ENCODE results near the gene VEGFA.

The VEGFA gene

DNA sequence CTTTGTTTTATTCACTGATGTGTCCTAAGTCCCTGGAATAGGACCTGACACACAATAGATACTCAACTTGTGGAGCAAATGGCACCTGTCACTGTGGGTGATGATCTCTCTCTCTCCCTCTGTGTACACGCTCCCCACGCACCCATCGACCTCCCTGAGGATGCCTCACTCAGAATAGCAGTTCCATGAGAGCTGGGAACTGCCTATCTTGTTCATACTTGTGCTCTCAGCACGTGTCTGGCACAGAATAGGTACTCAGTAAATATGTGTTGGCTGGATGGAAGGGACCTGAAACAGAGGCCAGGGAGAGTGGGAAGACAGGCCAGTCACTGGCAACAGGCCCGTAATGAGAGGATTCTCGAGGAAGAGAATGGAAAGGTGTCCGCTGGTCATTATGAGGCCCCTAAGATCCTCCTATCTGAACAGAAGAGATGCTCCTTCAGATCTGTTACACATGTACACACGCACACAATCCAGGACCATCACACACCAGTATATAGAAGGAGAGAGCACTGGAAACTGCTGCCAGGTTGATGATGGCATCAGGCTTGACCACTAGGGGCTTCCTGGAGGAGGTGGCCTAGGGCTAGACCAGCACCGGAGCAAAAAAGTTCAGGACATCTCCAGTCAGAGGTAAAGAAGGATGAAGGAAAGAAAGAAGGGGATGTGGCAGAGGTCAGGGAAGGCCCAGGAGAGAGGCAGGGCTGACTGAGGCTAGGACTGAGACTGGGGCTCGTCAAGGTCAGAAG lies 30.9 kb downstream of the VEGFA start:
- in situ Hi-C loops (cut with MboI; ENCODE audit: low sequenced_read_pairs), result no loop called here

DNA sequence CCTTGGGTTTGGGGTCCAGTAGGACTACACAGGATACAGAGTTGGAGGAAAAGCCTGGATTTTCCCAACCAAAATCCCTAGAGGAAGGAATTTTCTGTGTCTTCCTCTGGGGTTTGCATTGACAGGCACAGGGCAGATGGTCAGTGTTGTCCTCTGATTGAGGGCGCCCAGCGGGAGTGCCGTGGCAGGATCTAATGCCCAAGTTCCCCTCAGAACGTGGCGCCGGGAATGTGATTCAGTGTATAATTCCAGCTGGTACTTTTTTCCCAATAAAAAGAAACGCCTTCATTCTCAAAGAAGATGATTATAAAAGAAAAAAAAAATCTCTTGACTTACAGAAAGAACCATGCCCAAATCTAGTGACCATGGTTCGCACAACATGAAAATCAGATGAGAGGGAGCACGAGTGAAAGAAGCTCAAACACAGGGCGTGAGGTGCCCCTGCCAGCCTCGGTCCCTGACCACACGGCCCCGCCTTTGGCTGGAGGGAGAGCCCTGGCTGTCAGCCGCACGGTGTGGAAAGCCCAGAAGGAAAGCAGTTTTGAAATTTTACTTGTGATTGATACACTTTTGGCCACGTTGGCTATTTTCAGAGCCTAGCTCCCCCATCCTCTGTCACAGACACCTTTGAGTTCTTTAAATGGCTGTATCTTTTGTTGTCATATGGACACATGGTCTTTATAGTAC lies 31.6 kb downstream of the VEGFA start:
- in situ Hi-C loops (cut with MboI; ENCODE audit: low sequenced_read_pairs), result no loop called here

DNA sequence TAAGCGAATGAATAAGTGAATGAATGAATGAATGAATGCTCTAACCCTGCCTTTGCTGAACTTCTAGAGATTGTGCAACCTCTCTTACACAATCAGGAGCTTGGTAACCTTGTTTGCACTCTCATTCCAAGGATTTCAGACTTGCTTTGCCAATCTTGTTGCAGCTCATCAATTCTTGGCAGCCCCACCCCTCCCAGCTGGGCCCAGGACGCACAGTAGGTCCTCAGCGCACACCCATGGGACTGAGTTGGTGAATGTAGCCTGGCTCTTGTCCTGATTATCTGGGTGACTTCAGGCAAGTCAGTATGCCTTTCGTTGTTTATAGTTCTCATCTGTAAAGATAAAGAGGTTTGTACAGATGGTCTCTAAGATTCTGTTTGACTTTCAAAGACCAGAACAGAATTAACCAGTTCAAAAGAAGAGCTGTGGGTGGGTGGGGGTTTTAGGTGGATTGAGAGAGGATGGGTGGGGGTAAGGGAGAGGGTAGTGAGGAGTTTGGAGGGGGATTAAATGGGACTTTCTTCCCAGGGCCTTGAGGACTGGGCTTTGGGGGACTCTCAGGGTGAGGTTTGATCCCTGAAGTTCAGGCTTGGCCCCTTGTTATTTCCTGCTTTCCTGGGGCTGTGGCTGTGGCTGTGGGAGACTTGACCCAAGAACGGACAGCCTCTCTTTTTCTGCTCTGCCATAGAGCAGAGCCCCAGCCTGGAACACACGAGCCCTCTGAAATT lies 33.2 kb downstream of the VEGFA start:
- in situ Hi-C loops (cut with MboI; ENCODE audit: low sequenced_read_pairs), result no loop called here

DNA sequence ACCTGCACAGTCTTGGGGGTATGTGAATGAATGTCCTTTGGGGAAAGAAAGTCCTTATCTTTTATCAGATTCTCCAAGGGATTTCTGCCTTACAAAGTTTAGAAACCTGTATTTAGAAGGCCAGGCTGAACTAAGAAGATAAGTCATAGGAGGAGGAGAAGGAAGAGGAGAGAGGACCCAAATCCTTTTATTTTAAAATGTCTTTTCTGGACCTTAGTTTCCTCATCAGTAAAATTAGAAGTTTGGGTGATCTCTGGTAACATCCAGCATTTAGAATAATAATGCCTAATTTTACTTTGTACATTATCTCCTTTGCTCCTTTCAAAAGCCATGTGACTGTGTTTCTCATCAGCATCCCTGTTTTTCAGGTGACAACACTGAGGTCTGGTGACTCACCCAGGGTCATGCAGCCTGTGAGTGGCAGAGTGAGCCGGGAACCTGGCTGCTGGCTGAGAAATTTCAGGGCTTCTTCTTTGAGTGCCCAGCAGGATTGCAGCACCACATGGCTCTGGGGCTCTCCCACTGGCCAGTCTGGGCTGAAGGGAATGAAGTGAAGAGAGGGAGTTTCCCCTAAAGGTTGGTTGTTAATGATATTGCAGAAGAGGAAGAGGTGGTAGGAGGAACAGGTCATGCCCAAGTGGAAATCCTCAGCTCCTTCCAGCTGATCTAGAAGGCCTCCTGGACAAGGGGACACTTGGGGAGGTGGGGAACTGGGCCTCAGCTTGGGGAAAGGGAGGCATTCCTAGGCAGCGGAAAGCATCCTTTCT lies 34.0 kb downstream of the VEGFA start:
- in situ Hi-C loops (cut with MboI; ENCODE audit: low sequenced_read_pairs), result no loop called here

DNA sequence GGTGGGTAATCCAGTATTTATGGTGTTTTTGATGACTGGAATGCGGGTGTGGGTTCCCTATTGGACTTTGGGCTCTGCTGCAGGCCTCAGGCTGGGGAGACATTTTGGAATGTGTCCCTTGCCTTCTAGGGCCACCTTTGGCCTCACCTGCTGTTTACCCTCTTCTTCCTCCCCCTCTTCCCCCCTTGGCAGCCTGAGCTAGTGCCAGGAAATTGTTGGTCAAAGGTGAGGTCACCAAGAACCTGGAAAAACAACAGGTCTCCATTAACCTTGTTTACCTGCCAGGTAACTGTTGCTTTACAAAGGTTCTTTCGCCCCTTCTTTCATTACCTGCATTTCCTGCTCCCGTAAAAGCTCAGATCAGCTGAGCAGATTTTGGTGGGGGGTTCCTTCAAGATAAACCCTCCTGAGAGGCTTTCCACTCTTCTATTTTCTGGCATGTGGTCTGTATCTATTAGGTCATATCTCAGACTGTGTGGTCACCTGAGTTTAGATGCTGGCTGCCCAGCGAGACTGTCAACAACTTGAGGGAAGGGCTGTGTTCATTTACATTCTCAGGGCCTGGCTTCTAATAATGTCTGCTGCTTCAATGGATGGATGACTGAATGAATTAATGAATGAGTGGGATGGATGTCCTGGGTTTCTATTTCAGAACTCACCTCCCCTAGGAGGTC lies 34.7 kb downstream of the VEGFA start:
- in situ Hi-C loops (cut with MboI; ENCODE audit: low sequenced_read_pairs), result no loop called here

DNA sequence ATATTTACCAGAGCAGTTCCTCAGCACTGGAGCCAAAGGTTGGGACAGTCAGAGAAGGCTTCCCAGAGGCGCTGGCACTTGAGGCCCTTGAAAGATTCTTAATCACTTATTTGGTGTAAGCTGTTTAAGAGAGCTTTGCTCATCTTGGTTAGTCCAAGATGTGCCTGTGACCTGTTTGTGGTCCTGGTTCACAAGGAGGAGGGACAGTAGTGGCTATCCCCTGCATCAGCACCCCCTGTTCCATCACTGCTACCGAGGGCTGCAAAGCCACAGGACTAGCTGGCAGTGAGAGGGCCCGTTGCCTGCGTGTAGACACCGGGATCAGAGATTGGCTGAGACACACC lies 35.7 kb downstream of the VEGFA start:
- in situ Hi-C loops (cut with MboI; ENCODE audit: low sequenced_read_pairs), result no loop called here

DNA sequence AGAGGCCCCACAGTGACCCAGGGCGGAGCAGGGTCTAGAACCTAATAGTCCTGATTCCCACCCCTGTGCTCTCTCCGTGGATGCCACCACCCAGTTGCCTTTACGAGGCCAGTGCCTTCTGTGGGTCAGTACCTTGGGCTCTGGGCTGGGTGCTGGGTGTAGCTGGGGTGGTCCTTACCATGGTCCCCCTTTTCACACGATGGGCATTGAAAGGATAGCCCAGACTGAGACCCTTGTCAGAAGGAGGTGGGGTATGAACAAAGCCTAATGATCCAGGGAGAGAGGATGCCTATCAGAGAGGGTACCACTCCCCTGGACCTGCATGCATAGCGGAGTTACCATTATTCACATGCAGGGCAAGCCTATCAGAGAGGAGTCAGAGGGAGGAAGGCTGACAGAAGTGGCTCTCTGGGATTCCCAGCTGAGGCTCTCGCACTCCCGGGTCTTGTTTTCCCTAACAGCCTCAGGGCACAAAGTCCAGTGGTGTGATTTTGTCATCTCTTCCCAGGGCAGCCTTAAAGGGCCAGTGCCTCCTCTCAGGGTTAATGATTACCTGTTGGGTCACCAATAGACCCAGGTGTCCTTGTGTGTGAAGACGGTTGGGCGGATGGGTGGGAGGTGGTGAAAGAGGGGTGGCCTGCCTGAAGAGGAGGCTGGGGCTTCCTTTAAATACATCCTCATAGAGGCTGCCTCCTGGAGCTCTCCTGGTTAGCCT lies 36.2 kb downstream of the VEGFA start:
- in situ Hi-C loops (cut with MboI; ENCODE audit: low sequenced_read_pairs), result no loop called here

DNA sequence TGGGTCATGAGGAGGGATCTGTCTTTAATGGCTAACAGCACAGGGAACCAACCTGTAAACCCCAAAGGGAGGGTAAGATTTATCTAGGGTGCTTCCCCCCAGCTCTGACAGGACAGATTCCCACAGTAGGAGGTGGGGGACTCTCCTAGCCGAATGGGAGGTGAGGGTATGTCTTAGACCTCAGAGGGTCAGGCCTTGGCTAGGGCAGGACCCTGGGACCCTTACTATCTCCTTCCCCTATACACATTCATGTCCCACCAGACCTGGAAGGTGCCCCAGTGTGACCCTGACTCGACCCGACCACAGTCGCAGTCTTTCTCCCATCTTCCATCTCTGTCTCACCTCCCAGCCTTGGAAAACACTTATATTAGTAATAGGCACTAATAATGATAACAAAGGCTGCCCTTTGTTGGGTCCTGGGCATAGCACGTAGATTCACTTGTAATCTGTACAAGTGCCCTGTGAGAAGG lies 36.8 kb downstream of the VEGFA start:
- in situ Hi-C loops (cut with MboI; ENCODE audit: low sequenced_read_pairs), result no loop called here

DNA sequence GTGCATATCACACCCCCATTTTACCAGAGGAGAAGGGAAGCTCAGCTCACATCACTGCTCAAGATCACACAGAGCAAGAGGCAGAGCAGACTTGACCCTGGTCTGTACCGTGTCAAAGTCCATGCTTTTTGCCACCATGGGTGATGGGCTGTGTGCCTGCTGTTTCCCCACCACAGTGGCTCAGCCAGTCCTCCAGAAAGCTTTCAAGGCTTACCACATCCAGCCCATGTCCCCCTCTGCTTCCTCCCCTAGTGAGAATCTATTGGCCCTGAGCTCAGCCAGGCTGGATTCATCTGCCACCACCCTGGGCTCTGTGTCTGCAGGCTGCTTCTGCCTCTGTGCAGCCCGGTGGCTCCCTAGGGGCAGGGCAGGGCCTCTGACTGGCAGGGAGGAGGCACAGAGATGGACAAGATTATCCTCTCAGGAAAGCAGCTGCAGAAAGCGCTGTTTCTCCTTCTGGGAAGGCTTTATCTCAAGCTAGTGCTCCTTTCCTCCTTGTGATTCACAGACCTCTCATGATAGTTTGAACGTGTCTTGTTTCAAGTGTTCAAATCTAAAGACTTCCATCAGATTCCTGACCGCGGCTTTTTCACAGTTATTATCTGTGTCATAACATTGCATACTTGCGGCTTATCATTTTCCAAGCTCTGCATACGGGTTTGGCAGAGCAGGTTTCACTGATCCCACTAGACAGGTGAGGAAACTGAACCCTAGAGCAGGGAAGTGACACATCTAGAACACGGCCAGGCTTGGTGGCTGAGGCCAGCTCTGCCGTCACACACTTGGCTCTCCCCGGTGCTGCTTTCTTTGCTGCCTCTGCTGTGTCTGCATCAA lies 37.4 kb downstream of the VEGFA start:
- in situ Hi-C loops (cut with MboI; ENCODE audit: low sequenced_read_pairs), result no loop called here

DNA sequence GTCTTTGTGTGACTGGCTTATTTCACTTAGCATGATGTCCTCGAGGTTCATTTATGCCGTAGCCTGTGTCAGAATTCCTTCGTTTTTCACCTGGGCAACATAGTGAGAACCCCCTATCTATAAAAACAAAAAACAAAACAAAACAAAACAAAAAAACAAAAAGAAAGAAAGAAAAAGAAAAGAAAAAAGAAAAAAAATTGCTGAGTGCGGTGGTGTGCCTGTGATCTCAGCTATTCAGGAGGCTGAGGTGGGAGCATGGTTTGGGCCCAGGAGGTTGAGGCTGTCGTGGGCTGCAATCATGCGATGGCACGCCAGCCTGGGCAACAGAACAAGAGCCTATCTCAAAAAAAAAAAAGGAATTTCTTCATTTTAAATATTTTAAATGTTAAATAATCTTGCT lies 38.4 kb downstream of the VEGFA start:
- in situ Hi-C loops (cut with MboI; ENCODE audit: low sequenced_read_pairs), result no loop called here

DNA sequence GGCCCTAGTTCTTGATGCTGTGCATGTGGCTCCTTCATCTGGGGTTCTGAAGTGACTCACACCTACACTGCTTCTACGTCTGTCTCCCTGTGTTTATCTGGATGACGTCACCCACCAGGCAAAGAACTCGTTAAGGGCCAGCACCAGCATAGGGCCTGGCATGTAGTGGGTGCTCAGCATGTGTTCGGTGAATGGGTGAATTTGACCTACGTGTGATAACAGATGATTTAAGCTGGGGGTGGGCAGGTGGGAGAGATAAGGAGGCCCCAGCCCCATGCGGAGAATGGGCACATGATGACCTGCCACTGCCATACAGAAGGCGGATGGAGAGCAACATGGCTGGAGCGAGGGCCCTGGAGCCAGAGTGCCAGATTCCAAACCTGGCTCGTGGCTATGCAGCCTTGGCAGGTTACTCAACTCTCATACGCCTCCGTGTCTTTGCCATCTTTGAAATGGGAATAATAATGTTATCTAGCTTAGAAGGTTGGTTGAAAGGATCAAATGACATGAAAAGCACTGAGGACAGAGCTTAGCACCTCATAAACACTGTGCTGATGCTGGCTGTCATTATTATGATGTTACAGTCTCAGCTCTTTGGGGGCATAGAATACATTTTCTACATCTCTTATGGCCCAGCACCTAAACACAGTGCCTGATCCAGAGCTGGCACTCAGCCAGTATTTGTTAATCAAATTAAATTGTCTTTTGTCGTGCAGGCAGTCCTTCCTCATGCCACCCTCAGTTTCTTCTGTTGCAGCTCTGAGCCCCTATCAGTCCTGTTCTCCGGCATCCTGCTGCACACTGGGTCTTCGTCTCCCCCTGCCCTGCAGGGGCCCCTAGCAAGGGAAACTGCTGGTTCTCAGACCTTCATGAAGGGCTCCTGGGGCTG lies 39.6 kb downstream of the VEGFA start:
- in situ Hi-C loops (cut with MboI; ENCODE audit: low sequenced_read_pairs), result no loop called here

DNA sequence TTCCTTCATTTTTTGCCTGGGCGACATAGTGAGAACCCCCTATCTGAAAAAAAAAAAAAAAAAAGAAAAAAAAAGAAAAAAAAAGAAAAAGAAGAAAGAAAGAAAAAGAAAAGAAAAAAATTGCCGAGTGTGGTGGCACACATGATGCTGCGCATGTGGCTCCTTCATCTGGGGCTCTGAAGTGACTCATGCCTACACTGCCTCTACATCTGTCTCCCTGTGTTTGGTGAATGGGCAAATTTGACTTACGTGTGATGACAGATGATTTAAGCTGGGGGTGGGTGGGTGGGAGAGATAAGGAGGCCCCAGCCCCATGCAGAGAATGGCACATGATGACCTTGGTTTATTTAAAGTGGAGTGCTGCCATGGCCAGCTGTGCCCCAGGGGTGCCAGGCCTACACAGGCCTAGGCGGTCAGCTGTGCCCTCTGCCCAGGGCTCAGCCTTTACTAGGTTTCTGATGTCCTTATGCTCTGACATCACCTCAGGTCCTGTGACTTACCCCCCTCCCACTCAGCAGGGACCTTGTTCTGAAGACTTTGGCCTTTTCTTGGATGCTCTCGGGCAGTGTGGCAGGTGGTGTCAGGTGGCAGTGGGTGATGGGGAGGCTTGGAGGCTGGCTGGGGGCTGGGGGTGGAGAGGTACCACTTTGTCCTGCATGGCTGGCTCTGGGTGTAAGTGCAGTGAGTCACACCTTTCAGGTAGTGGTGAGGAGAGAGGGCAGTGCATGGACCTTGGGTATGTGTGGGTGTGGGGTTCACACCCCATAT lies 41.1 kb downstream of the VEGFA start:
- in situ Hi-C loops (cut with MboI; ENCODE audit: low sequenced_read_pairs), result no loop called here

DNA sequence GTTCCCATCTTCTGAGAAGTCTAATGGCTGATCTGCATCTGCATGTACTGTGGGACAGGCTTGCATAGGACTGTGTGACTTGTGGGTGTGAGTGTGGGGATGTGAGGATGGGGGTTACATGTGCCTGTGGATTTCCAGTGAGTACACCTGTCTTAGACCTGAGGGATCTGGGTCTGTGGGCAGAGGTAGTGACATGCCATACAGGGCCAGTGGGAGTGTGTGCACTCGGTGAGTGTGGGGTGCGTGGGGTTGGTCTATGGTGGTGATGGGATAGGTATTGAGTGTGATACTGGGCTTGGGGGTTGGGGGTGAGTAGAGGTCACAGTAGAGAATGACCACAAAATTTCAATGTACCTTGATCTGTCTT lies 41.7 kb downstream of the VEGFA start:
- in situ Hi-C loops (cut with MboI; ENCODE audit: low sequenced_read_pairs), result no loop called here

DNA sequence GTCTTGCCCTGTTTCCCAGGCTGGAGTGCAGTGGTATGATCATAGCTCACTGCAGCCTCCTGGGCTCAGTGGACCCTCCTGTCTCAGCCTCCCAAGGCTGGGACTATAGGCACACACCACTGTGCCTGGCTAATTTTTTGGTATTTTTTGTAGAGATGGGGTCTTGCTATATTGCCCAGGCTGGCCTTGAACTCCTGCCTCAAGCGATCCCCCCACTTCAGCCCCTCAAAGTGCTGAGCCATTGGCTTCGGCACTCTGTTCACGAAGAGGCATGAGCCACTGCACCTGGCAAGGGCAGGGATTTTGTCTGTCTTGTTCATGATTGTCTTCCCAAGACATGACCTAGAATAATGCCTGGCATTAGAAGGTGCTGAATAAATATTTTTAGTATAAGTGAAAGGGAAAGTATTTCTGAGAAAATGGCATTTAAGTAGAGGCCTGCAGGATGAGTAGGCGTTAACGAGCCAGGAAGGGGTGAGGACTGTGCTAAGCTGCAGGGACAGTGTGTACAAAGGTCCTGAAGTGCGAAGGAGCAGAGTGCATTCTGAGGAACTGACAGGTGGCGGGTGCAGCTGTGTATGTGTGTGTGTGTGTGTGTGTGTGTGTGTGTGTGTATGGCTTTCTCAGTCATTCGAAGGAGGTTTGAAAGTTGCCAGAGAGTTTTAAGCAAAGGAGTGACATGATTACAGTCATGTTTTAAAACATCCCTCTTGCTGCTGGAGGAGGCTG lies 43.0 kb downstream of the VEGFA start:
- in situ Hi-C loops (cut with MboI; ENCODE audit: low sequenced_read_pairs), result no loop called here

DNA sequence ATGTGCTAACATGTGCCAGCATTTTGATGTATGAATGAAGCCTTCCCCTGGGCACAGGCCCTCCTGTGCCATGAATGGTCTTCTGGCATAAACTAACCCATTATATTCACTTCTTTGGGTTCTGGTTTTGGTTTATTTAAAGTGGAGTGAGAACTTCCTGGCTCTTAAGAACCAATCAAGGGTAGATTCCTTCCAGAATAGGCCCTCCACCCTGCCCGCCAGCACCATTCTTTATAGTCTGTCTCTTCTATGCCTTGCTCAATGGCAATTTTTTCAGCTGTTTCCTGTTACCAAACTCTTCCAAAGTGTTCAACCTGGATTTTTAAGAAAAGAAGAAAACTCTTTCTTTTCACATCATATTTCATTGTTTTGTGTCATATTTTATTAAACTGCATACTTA lies 44.1 kb downstream of the VEGFA start:
- in situ Hi-C loops (cut with MboI; ENCODE audit: low sequenced_read_pairs), result no loop called here

DNA sequence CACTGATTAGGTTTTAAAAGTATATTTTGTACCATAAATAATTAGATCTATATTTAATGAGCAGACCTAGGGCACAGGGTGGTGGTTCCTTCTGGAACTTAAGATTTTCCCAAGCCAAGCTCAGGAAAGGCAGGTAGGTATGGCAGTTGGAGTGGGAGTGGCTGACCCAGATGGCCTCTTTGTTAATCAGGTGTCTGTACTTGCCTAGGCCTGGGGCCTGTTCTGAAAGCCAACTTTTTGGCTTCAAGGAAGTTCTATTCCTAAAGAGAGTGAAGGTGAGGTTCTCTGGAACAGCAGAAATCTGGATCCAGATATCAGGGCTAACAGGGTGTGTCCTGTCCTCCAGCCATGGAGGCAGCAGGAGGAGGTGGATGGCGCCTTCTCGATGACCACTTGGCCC lies 44.9 kb downstream of the VEGFA start:
- in situ Hi-C loops (cut with MboI; ENCODE audit: low sequenced_read_pairs), result no loop called here

DNA sequence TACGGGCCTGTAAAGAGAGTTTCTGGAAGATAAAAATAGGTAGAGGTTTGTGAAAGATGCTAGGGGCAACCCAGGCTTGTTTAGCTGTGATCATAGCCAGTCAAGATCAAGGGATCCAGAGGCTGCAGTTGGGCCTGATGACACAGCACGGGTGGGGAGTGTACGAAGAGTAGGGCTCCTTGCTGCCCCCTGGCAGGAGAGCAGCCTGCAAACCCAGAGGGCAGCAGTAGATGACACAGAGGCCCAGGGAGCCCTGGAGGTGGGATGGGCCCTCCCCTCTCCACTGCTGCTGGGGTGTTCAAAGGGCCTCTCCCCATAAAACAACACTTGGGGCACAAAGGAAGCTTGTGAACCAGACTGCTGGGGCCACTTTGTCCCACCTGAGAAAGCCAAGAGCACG lies 47.2 kb downstream of the VEGFA start:
- in situ Hi-C loops (cut with MboI; ENCODE audit: low sequenced_read_pairs), result no loop called here
